GM21381 (cell line): ENCODE measurements around the gene PRICKLE2.

Experiments
- ATAC-seq: cut with Tn5 transposase; IDR thresholded peaks from one replicate; pipeline ENCODE4 v1.9.1; 2021; ENCODE audit warnings: mild to moderate bottlenecking, moderate library complexity; ENCODE audit not compliant: unreplicated experiment

PRICKLE2 gene

DNA sequence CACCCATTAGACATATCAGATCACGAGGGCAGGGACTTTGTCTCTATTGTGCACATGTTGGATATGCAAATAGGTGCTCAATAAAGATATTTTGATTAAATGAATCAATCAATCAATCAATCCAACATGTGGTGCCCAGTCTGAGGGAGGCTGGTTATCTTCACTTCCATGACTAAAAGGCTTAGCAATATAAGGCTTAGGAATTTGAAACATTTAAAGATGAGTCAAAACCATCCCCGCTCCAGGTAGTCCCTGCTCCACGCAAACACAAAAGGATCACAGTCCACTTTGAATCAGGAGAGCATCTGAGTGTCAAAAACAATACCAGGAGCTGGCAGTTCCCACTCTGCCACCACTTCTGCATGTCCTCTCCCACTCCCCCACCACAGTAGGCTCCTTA is 25.8 kb upstream of the PRICKLE2 start:
- no peak for ATAC-seq

DNA sequence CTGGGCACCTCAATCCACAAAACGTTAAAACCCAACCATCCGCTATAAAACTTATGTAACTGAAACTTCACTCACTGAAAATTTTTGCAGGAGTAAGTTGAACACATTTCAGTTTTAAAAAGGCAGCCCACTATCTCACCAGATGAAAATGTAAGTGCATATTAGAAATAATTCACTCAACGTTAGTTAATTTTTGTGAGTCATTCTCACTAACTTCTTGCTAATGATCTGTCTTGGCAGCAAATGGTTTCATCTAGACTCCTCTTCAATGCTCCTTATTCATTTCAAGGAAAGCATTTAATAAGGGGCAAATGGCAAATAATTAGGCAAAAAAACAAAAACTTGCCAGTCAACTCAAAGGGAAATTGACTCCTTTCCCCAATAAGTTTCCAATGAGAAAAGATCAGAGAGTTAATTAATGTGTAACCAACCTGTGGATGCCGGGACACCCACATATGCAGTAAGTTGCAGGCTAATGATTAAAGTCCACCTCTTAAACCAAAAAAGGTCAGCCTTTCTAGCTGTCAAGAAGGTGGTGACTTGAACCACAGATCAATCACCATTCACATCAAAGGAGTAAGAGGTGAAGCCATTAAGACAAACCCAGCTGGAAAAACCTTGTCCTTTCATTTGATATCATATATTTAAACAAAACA is 22.9 kb upstream of the PRICKLE2 start:
- ATAC-seq = no peak

DNA sequence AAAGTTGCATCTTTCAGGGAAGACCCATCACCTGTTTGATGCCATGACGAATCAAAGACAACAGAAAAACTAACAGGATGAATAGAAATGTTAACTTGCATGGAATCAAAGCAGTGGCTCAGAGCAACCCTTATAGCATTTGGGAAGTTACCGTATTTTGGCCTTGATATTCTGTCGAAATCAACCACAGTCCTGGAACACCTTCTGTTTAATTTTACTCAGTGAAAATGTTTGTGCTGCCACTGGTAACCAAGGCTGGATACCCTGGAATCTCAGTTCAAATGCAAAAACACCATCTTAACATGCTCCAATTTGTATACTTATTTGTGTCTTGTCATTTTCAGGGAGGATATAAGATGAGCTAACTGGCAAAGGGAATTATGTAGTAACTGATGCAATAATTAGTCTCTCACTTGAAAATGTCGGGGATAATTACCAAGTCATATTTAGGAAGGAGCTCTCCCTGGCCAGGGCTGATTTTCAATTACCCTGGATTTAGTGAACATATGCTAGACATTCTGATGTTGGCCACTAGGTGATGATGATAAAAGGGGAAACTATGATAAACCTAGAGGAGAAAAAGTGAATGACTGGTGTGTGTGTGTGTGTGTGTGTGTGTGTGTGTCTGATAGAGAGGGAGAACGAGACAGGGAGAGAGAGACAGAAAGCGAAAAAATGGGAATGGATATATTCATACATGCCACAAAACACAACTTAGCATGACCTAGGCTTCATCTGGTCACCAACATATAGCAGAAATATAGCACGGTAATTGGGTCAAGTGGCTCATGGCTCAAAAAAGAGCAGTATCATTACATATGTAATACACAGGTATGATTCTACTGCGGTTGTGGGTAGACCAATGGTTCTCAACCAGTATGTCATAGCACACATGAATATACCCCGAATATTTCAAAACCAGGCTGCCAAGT is 19.0 kb upstream of the PRICKLE2 start:
- no peak for ATAC-seq

DNA sequence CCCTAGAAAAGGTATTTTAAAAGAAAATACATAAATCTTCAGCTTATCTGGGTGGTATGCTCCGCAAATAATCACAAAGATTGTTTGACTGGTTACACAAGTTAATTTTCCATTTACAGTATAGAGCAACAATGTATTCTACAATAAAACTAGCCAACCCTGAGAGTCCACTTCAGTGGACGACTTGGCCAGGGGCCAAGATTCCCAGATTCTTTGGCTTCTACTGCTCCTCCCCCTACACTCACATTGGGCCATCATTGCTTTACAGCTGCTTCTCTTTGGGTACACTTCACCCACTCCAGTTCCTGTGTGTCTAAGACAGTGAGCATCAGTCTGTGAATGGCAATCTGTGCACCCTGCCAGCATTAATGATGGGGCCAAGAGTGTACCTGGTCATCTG is 17.2 kb upstream of the PRICKLE2 start:
- no peak for ATAC-seq

DNA sequence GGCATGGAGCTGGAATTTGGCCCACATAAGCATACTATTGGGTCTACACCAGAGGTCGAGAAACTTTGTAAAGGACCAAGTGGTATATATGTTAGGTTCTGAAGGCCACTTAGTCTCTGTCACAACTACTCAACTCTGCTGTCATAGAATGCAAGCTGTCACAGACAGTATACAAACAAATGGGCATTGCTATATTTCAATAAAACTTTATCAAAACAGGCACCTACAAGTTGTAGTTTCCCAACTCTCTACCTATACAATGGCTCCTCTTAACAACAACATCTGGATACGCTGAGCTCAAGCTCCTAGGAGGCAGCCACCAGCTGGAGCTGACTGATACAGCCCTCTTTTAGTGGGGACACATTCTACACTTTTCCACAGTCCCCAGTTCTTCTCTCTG is 15.7 kb upstream of the PRICKLE2 start:
- ATAC-seq = no peak

DNA sequence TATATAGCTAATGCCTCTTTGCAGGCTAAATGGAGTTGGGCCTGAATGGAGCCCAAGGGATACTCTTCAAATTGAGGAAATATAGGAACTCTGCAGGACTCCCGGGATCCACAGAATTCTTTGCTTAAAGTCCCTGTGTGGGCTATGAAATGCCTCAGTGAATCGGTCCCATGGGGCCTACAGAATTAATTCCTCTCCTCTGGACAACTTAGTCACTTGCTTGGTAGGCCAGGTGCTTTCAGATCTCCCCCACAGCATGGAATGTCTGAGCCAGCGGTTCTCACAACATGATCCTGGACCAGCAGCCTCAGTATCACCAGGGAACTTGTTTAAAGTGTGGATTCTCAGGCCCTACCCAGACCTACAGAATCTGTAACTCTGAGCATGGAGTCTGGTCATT is 15.1 kb upstream of the PRICKLE2 start:
- ATAC-seq = no peak

DNA sequence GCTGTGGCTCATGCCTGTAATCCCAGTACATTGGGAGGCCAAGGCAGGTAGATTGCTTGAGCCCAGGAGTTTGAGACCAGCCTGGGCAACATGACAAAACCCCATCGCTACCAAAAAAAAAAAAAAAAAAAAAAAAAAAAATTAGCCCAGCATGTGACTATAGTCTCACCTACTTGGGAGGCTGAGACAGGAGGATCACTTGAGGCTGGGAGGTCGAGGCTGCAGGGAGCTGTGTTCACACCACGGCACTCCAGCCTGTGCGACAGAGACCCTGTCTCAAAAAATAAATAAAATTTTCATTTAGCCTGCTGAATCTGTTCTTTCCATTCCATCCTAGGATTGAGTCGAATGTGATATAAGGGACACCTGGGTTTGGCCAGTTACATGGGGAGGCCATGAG is 14.6 kb upstream of the PRICKLE2 start:
- no peak for ATAC-seq

DNA sequence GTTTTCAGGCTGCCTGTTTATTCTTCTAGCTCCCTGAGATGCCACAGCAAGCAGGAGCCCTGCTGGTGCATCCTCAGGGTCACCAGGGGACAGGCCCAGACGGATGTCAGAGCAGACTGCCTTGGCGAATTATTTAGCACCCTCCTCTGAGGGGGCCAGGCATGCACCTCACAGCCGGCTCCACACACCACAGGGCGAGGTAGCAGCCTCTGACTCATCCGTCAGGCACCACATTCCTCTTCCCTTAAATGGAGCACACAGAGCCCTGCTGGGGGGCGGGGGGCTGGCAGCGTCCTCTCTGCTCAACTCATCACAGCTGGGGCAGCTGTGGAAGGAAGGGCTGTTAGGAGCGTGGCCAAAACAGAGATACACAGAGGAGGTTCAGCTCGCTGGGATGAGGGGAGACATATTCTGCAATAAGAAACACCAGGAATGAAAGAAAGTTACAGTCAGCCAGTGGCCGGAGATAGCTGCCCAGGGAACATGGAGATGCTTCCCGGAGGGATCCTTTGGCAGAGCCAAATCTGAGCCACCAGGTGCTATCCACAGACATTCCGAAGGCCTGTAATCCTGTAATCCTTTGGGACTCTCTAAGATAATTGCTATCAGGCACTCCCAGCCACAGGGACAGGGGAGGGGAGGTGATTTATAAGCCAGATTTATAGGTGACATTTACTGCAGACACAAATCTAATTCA is 13.9 kb upstream of the PRICKLE2 start:
- no peak for ATAC-seq

DNA sequence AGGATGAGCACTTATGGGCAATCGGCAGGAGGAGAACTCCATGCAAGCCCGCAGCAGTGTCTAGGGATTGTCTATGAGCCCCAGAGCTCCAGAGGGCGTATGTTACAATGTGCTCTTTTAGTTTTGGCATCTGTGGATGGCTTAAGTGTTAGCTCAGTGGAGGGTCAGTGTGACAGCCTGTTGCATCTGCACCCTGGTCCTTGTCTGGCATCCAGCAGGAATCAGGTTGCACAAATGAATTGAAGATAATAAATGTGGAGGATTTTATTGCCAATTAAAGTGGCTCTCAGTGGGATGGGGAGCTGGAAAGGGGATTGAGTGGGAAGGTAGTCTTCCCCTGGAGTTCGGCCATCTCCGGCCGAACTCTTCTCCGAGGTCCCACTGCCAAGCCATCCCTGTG is 11.8 kb upstream of the PRICKLE2 start:
- no peak for ATAC-seq

DNA sequence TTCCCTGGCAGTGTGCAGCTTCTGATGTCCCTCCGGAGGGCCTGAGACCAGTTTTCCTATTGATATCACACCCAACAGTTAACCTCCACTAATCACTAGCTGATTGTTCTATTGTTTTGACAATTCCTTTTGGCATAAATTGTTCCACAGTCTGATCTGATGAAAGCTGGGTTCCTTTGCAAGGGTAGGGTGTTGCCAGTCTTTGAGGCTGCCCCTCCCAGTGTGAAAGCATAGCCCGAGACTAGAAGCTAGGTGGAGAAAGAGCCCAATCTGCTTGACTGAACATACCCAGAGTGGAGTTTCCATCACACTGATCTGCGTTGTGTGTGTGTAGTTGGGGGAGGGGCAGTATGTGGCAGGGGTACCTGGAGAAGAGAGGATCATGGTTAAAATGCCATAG is 10.3 kb upstream of the PRICKLE2 start:
- ATAC-seq = no peak

DNA sequence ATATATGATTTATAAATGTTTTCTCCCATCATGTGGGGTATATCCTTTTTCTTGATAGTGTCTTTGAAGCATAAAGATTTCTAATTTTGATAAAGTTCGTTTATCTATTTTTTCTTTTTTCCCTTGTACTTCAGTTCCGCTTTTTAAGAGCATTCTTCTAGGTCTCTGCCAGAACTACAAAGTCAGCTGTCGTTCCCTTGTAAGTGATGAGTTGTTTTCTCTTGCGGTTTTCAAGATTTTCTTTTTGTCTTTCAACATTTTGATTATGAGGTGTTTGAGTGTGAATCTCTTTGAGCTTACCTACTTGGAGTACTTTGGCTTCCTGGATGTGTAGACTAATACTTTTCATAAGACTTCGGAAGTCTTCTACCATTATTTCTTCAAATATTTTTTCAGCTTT is 9.3 kb upstream of the PRICKLE2 start:
- no peak for ATAC-seq

DNA sequence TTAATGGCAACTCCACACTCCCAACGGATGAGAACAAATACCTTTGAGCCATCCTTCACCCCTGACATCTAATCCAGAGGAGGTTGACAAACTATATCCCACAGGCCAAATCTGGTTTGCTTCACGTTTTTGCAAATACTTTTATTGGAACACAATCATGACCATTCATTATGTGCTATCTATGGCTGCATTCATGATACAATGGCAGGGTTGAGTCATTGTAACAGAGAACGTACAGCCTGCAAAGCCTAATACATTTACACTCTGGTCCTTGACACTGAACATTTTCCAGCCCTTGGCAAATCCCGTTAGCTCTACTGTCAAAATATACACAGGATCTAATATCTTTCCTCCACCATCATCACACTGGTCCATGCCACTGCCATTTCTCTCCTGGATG is 7.6 kb upstream of the PRICKLE2 start:
- no peak for ATAC-seq

DNA sequence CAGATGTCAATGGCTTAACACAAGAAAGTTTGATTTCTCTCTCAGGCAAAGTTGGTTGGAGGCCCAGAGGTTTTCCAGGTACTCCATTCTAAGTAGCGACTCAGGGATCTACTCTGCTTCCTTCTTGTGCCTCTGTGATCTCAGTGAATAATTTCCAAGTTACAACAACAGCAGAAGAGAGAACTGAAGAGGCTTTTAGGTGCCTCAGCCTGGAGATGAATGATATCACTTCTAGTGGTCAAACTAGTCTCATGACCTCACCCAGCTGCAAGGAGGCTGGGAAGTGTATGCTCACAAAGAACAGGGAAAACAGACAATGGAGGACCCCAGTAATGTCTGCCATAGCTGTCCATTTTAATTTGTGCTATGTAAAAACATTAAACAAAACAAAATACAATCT is 4.6 kb upstream of the PRICKLE2 start:
- no peak for ATAC-seq

DNA sequence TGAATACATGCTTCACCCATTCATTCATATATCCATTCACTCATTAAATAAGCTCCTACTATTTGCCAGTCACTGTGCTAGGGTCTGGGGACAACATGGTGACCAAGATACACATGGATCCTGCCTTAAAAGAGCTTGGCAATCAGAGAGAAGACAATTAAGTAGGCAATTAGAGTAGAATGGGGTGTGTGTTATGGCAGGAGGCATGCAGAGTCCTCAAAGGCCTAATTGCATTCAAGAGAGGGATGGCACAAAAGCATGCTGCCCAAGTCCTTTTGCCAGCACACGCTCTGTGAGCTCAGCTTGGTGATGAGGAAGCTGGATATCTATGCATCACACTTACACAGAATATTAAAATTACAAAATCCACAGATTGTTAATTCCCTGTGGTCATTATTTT is 2.8 kb upstream of the PRICKLE2 start:
- ATAC-seq = no peak

DNA sequence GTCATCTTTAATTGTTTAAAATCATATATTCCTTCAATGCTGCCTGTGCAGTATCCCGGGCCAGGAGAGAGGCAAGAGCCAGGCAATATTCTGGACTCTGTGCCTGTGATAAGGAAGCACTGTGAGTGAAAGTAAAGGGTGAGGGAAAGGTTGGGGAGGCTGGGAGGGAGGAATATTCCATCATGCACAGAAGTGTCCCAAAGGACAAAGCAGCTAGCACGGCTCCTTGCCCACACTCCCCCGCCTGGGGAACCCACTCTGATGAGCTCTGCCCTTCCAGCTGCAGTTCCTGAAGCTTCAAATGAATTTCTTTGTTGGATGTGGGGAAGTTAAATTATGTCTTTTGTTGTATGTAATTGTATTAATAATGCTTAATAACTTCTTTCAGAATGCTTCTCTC is 1.5 kb upstream of the PRICKLE2 start:
- ATAC-seq = no peak

DNA sequence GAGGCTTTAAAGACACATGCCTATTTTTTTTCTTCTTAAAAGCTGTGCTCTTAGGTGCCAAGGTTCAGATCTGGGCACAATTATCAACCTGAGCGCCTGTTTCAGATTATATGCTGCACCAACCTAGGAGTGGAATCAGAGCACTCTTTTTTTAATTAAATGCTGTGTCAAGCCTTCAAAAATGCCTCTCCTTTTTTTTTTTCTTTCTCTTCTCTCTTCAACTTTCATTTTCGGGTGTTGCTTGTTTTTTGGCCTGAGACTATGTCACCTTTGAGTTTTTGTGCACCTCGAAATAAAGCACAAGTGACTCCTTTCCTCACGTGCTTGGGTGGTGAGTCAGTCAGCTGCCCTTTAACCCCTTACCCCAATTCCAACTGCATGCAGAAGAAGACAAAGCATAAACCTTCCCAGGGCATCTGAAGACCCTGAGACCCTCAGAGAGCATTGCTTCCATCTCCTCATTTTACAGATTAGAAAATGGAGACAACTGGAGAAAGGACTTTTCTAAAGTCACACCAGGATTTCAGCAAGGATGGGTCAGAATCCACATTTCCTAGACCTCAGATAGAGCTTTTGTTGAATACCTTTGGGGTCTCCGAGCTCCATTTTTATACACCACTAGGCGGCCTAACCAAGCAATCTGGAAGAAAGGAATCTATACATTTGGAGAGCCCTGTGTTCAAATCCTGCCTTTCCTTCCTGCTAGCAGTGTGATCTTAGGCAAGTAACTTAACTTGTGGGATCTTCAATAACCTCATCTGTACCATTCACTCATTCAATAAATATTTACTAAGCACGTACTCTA is 631 bp upstream of the PRICKLE2 start:
- no peak for ATAC-seq

DNA sequence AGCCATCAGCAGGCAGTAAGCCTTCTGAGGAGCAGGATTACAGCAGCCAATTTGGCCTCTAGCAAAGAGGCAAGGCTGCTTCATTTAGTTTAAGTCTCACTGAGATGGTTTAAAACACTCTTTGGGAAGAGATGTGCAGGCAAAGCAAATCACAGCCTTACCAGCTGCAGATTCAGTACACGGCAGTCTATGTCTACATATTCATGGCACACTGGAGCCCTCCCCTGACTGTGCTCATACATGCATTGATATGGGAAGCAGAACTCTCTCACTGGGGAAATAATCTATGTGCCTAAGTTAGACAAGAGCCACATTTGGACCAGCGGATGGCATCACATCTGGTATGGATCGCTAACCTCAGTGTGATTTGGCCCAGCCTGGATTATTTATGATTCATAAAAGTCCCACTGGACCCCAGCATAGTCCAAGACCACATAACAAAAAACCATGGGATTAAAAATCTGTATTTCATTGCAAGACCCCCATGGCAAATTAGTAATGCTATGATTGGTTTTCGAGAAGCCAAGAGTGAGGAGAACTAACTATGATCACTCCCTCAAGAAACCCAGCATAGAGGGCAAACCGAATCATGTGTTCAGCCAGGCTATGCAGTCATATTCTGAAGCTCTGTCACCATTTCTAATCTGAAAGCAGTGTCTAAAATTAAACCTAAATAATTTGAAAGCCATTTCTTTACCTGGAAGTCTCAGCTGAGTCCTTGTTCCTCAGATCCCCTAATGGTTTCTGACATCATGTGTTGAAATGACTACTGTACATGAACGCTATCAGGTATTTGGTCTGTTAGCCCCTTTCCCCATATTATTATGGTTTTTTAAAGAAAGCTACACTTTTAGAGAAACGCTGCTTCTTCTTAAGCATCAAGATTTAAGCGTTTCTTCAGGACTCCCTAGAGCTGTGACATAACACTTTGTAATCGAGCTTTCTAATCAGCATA is 1.2 kb downstream of the PRICKLE2 start:
- no peak for ATAC-seq

DNA sequence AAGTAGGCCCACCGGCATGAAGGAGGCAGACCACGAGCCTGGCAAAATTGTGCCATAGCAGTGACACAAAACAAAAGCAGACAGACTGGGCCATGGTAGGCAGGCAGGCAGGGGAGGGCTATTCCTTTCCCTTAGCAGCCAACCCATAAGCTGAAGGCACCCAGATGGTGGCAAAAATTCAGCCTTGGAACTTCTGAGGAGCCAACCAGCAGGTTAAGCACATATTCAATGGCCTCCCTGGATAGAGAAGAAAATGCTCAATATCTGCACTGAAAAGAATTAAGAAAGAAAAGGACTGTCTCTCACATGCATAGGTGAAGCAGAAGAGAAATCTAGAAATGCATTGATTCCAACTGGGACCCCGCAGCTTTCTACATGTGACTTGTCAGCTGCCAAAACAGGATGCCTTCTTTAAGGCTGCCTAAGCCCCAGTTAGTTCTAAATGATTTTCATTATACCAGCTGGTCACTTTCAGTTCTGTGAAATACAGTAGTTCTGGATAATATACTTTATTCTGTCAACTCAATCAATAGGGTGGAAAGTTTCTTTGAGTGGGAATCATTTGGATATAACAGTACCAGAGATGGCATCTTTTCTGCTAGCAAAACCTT is 2.7 kb downstream of the PRICKLE2 start:
- ATAC-seq = no peak

DNA sequence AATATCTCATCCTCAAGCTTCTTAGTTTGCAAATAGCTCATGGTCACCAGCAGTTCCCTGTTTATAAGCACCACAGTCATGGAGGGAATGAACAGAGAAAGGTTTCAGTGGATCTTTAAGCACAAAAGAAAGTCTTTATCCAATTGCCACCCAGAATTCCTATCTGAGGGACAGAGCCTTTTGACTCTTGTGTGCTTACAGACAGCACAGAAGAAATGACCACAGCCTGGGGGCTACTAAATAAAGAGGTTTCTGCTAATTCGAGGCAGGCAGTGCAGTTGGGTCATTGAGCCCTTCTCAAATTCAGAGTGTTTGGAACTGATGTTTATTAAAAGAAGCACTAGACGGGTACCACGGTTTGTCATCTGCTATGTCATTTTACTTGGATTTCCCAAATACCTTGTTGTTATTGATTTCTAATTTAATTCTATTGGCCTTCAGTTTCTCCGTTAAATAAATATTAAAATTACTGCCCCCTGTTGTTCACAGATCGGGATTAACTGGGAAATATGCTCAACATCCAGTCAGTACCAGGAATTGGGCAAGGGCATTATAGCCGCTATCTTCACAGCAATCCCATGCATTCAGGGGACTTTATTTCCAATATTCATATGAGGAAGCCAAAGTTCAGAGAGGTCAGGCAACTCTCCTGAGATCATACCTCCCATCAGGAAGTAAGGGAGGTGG is 3.6 kb downstream of the PRICKLE2 start:
- ATAC-seq = no peak
